Pancreas (tissue), 10 donors: ENCODE data around the gene USB1. TPM values are rescaled to one million over a fixed set of nuclear protein-coding genes. Genes with fewer than 3 reads are reported as not detected.

ENCODE experiments used
- ATAC-seq, 4 donors: fragments of 200-7000 bp; cut with Tn5 transposase; one replicate each; pipeline versions ENCODE4 v1.8.0 to v1.9.1; 2020; ENCODE audit warnings: mild to moderate bottlenecking in 4 of 4, moderate library complexity in 4 of 4
- DNase-seq, 6 donors: peaks; one replicate each; pipeline ENCODE4 v3.0.0-alpha.2; 2020
- FAIRE-seq: peaks from 2 replicates; lab custom pipeline; 2012; peaks lifted over from hg19 to GRCh38; lab: Jason Lieb, UNC
- H3K27ac ChIP-seq, 4 donors: fragments of 200-600 bp; sonication (generic); 1 replicate in 3 of 4; 2 replicates in 1 of 4; pipeline versions ENCODE4 v1.5.0 to v1.8.0; 2020
- H3K27me3 ChIP-seq, 4 donors: fragments of 200-600 bp; one replicate each; pipeline ENCODE4 v1.8.0; 2021
- H3K36me3 ChIP-seq, 3 donors: fragments of 200-600 bp; sonication (generic) in 1 of 3; one replicate each; pipeline versions ENCODE4 v1.5.0 to v1.8.0; 2020 to 2021
- H3K4me1 ChIP-seq, 3 donors: fragments of 200-600 bp; one replicate each; pipeline ENCODE4 v1.8.0; 2021
- H3K4me3 ChIP-seq, 4 donors: fragments of 200-600 bp; sonication (generic) in 2 of 4; one replicate each; pipeline versions ENCODE4 v1.5.0 to v1.8.0; 2020 to 2021
- H3K9me3 ChIP-seq, 4 donors: fragments of 200-600 bp; one replicate each; pipeline ENCODE4 v1.8.0; 2021
- CTCF ChIP-seq, 4 donors: fragments of 200-600 bp; sonication (generic) in 3 of 4; IDR thresholded peaks; one replicate each; pipeline versions ENCODE4 v1.5.0 to v1.8.0; 2021; ENCODE audit warnings: antibody characterized with exemption in 4 of 4
- WGBS, 2 donors: extraction: QIAGEN DNeasy Blood & Tissue Kit; methylation state at CpG; one replicate each; pipeline ENCODE4 v1.1.7; 2013; 5-methylcytosine and 5-hydroxymethylcytosine counted together
- intact Hi-C, 3 donors: fragments of 100-400 bp; cut with DNase I; formaldehyde crosslinking; loops; one replicate each; pipeline versions ENCODE4 v1.11.1 to v1.14.2; 2022
- polyA plus RNA-seq, 2 donors: library from polyadenylated mRNA; stranded (reverse); fragments of 200-250 nt; gene quantifications; one replicate each; pipeline ENCODE4 v1.2.3, GENCODE V29; 2013
- total RNA-seq, 6 donors: library from RNA; stranded (reverse); fragmentation: NEBNext Ultra II Directional in 4 of 6; extraction: Animal tissue kit (Norgen Biotek cat#: 25700) in 4 of 6; gene quantifications; one replicate each; pipeline versions ENCODE4 v1.2.1 to v1.2.4, GENCODE V29; 2021 to 2023
- donor health status: healthy with polysubstance abuse.
- donor health status: DM: no; HTN: no; CAD: no; lungs with moderate emphysema.
- donor health status: DM: no; HTN: no; CAD: no.
- donor health status: control.
- donor health status: control.
- donor health status: Bipolar disorder and iron deficiency.
- donor health status: DM: yes; HTN: yes; CAD: no.
- donor health status: DM: no; HTN: no; CAD: no.
- donor health status: DM: no; HTN: no; CAD: no.
- donor health status: DM: yes; HTN: yes; CAD: no.

USB1 gene
- total and polyA plus RNA-seq, 8 donors = 13.5 to 23.6 (median 17.7) TPM

- ATAC-seq (no peak), FAIRE-seq (no peak), DNase-seq (peak in 1 of 6 donors; percentile 62)
- no peak for TF ChIP-seq CTCF (IDR thresholded peaks at IDR 0.05)
- intact Hi-C loops = no loop called here
- peaks cover 0 to 44% (median 19%) of the 10 kb centered on the region in 3 donors for H3K36me3 ChIP-seq
- H3K27ac ChIP-seq = no peak overlapping the region
- no peaks in the 10 kb centered on the region for H3K4me1 ChIP-seq
- H3K9me3 ChIP-seq = no peaks in the 10 kb centered on the region
- H3K4me3 ChIP-seq = no peak overlapping the region
- no peaks in the 10 kb centered on the region for H3K27me3 ChIP-seq
- WGBS, 2 donors = 93 to 94% methylated on average over 22 of the region's 22 CpGs
Observed at GRCh38 chr16:58042001-58042885, 41.0 kb downstream of the USB1 start.

GRCh38 chr16:58042886-58043515, 41.8 kb downstream of the USB1 start:
- peak in 1 of 6 donors; percentile 51 for DNase-seq
- Histone ChIP-seq H3K9me3 (no peaks in the 10 kb centered on the region), H3K27me3 (no peaks in the 10 kb centered on the region), H3K36me3 (peaks cover 0 to 44% (median 19%) of the 10 kb centered on the region in 3 donors), H3K4me3 (no peak overlapping the region), H3K27ac (no peak overlapping the region), H3K4me1 (no peaks in the 10 kb centered on the region)
- ATAC-seq = no peak
- no peak for FAIRE-seq
- no peak for TF ChIP-seq CTCF (IDR thresholded peaks at IDR 0.05)
- intact Hi-C loops = no loop called here
- WGBS, 2 donors = 95 to 97% methylated on average over 16 of the region's 16 CpGs

- Histone ChIP-seq H3K4me1 (no peaks in the 10 kb centered on the region), H3K4me3 (no peak overlapping the region), H3K36me3 (peaks cover 0 to 44% (median 19%) of the 10 kb centered on the region in 3 donors), H3K9me3 (no peaks in the 10 kb centered on the region), H3K27me3 (no peaks in the 10 kb centered on the region), H3K27ac (no peak overlapping the region)
- no peak for TF ChIP-seq CTCF (IDR thresholded peaks at IDR 0.05)
- 79 to 82% methylated on average over 7 of the region's 7 CpGs for WGBS, 2 donors
- DNase-seq (peak in 1 of 6 donors; percentile 37), ATAC-seq (no peak), FAIRE-seq (no peak)
- intact Hi-C loops = no loop called here
Observed at GRCh38 chr16:58043571-58044155, 42.5 kb downstream of the USB1 start.

- H3K27me3 ChIP-seq = no peaks in the 10 kb centered on the region
- no peak overlapping the region for H3K4me3 ChIP-seq
- no peak for FAIRE-seq
- intact Hi-C loops = no loop called here
- no peaks in the 10 kb centered on the region for H3K4me1 ChIP-seq
- peak in 2 of 6 donors; percentile 34 to 58 for DNase-seq
- H3K27ac ChIP-seq = no peak overlapping the region
- H3K9me3 ChIP-seq = no peaks in the 10 kb centered on the region
- WGBS, 2 donors = 59 to 62% methylated on average over 9 of the region's 9 CpGs
- TF ChIP-seq CTCF (IDR thresholded peaks at IDR 0.05) = no peak
- H3K36me3 ChIP-seq = peaks cover 0 to 38% (median 19%) of the 10 kb centered on the region in 3 donors
- ATAC-seq = peak in 2 of 4 donors; percentile 26 to 27
Observed at GRCh38 chr16:58044266-58045019, 43.2 kb downstream of the USB1 start.
